Fibroblast of mammary gland (primary cell): ENCODE results near the gene ZNF599.
A peak's percentile ranks its signal among the peaks of the same experiment; 100 is the strongest.

Experiments
- DNase-seq: peaks from one replicate; pipeline ENCODE4 v3.0.0-alpha.2; 2010; ENCODE audit warnings: low read depth
- H3K4me3 ChIP-seq: 2 replicates; pipeline ENCODE4 v1.5.1; 2011; ENCODE audit warnings: low read depth, mild to moderate bottlenecking, low read length, moderate library complexity; ENCODE audit not compliant: control insufficient read depth
- TF ChIP-seq, protein P1 (sequence below): conservative IDR thresholded peaks from 2 replicates; pipeline ENCODE4 v1.5.1; 2011; ENCODE audit warnings: low read depth, low read length, inconsistent platforms; ENCODE audit not compliant: control insufficient read depth, insufficient read depth

The ZNF599 gene

DNA sequence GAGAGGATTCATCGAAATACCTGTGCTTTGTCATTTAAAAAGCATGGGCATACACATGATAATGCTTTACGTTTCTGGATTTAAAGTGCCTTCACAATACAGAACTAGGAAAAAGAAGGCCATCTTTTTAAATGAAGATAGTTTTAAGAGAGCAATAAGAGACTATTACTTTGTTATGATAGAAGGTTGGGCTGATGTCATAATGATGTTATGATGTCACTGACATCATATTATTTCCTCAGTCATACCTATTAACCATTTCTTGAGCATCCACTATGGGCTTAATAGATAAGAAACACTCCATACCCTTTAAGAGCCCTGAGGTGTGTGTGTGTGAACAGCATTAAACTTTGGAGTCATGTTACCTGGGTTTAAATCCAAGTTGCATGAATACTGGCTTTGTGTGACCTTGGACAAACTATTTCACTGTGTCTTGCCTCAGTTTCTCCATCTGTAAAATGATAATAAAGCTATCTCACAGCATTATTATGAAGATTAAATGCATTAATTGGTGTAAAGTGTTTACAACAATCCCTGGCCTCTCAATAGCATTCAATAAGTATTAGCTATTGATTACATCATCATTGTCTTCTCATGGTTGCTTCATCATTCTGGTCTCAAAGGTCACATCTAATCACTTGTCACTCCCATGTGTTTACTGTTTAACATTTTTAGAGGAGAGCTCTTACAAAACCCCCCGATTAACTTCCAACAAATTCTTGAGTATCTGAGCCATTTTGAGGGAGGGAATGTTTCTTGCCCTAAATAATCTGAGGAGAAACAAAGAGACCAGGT lies 27.9 kb downstream of the ZNF599 start:
- no peak overlapping the region for H3K4me3 ChIP-seq
- TF ChIP-seq, protein P1, sequence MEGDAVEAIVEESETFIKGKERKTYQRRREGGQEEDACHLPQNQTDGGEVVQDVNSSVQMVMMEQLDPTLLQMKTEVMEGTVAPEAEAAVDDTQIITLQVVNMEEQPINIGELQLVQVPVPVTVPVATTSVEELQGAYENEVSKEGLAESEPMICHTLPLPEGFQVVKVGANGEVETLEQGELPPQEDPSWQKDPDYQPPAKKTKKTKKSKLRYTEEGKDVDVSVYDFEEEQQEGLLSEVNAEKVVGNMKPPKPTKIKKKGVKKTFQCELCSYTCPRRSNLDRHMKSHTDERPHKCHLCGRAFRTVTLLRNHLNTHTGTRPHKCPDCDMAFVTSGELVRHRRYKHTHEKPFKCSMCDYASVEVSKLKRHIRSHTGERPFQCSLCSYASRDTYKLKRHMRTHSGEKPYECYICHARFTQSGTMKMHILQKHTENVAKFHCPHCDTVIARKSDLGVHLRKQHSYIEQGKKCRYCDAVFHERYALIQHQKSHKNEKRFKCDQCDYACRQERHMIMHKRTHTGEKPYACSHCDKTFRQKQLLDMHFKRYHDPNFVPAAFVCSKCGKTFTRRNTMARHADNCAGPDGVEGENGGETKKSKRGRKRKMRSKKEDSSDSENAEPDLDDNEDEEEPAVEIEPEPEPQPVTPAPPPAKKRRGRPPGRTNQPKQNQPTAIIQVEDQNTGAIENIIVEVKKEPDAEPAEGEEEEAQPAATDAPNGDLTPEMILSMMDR = no peak
- no peak for DNase-seq

DNA sequence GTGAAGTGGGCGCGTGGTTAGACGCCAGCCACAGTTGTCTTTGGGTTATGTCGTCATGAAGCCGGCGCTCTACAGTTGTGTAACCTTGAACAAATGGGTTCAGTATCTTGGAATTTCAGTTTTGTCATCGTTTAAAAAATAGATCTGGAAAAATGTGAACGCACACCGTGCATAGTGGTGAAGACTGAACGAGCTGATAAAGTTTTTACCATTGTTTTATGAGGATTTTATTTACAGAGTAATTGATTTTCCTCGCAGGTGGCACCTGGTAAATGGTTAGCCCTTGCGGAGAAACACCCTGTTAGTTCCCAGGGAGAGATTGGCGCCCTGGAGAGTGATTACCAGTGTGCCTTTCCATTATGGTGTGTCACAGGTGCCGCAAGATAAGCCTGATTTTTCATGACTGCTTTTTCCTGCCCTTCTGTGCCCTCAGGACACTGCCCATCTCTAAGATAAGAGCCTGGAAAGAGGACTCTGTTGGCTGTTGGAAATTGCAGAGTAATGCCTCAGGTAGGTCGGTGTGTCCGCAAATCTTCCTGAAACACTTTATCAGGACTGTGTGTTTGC lies 38.4 kb downstream of the ZNF599 start:
- peak; percentile 92 for DNase-seq
- peak overlapping the region; percentile 84 for H3K4me3 ChIP-seq
- TF ChIP-seq, protein P1 = no peak

DNA sequence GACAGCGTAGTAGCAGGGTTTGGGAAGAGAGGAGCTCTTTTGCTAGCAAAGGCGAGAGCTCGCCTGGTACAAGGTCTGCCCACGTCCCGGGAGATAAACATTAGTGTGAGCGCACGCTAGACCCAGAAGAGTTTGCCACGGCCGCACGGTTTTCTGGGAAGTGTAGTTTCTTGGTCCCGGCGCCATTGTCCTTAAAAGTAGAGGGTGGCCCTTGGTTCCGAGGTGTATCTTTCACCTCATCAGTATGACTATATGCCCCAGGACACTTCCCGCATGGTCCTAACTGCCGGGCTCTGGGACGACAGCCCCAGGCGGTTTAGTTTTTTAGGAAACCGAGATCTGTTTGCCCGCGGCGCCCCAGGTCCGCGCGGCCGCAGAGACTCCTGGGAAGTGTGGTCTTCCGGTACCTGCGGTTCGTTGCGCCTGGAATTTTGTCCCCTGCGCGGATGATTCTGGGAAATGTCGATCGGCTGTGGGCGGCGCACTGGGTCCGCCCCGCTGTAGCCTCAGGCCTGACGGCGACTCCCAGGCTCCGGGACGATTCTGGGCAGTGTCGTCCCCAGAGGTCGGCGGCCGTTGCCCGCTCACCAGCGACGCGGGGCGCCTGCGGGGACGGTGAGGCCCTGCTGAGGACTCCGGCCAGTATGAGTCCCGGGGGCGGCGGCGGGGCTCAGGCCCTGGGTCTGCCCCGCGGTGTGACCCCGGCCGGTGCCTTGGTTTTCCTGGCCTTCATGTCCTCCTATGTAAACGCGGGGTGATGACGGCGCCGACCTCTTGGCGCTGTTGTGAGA lies 39.1 kb downstream of the ZNF599 start, which contains the start of gene ZNF181:
ZNF181 (plus strand) TSS at position 498 of the 791 bp plus-strand sequence. CDS start 795 bp downstream, outside the sequence.
- DNase-seq = peak; percentile 86
- peak within 1 kb of the TSS; percentile 84 for H3K4me3 ChIP-seq
- TF ChIP-seq, protein P1 = no peak

DNA sequence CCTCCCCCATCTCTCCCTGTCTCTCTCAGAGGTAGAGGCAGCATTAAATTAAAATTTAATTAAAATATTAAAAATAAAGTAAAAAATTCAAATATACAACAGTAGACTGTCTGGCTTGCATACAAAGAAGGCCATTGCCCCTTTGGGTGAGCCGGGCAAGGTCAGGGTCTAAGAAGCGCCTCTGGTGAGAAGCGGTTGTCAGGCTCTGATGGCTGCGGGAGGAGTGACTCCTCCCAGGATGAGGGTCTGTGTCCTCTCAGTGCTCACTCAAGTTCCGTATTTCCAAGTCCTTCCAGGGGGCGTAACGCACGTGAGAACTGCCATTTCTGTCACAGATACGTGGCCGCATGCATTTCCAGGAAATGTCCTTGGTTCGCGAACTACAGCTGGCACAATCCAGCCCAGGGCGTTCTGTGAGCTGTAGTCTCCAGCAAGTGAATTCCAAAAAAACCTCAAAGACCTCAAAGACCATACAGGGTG lies 39.7 kb downstream of the ZNF599 start:
- TF ChIP-seq, protein P1 = no peak
- peak overlapping the region; percentile 84 for H3K4me3 ChIP-seq
- DNase-seq = no peak

DNA sequence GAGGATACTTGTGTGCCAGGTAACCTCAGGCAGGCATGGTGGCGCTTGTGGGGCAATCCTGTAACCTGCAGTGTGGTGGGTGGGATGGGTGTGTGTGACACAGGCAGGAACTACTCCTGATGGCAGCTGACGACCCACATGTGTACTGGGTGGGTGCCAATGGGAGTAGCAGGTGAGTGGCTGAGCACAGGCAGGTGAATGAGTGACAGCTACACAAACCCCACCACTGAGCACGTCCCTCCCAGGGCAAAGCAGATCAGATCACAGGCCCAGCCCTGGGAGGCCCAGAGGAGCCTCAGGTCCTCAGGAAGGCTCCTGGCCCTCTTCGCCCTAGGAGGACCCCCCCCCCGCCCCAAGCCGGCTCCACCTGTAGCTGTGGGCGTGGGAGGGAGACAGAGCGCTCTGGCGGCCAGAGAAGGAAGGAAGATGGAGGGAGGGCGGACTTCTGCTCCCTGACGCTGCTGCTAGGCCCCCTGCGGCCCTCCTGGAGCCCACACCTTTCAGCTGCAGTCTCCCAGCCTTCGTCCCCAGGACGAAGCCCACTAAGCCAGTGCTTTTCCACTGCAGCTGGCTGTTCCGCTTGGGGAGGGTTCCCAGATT lies 40.3 kb downstream of the ZNF599 start:
- peak overlapping the region; percentile 84 for H3K4me3 ChIP-seq
- DNase-seq = no peak
- TF ChIP-seq, protein P1 = no peak

DNA sequence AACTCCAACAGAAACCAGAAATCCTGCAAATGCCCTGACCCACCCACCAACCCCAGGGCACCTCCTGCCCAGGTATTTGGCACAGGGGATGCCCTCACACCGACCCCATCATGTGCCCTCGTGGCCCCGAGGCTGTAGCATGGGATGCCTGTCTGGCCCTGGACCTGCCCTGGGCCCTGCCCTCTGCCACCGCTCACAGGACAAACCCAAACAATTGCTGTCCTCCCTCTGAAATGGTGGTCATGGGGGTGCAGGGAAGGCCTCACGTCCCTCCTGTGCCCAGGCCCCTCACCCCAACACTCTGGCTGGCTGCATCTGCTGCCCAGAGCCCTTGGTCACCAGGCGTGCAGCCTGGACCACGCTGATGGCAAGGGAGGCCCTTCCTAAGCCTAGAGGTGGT lies 41.1 kb downstream of the ZNF599 start:
- TF ChIP-seq, protein P1 = no peak
- DNase-seq = no peak
- H3K4me3 ChIP-seq = no peak overlapping the region
